Right lung (tissue), 5 donors: Measurements from ENCODE around the gene MID1. TPM values are rescaled to one million over a fixed set of nuclear protein-coding genes. Genes with fewer than 3 reads are reported as not detected.

Source experiments
- DNase-seq, 2 donors: peaks; one replicate each; pipeline ENCODE4 v3.0.0-alpha.2; 2013
- polyA plus RNA-seq, 5 donors: library from polyadenylated mRNA; unstranded; fragments of 120-200 nt; gene quantifications; one replicate each; pipeline versions ENCODE4 v1.2.1 to v1.2.3, GENCODE V29; 2013; ENCODE audit warnings: inconsistent platforms in 1 of 5, low replicate concordance in 1 of 5; ENCODE audit not compliant: insufficient read length in 5 of 5, insufficient read depth in 1 of 5

The MID1 gene
- polyA plus RNA-seq, 5 donors = 15.6 to 31.5 (median 24.5) TPM

GRCh38 chrX:10579112-10580011 lies 41.0 kb downstream of the MID1 start:
- no peak for DNase-seq

GRCh38 chrX:10578527-10578926 lies 41.9 kb downstream of the MID1 start:
- no peak for DNase-seq

- DNase-seq = peak in 1 of 2 donors; percentile 60
These were observed 42.5 kb downstream of the MID1 start for GRCh38 chrX:10577853-10578252.

- DNase-seq = no peak
These were observed 43.5 kb downstream of the MID1 start for GRCh38 chrX:10576777-10577447.

GRCh38 chrX:10576186-10576585 lies 44.2 kb downstream of the MID1 start:
- DNase-seq = no peak

GRCh38 chrX:10574663-10575062 lies 45.7 kb downstream of the MID1 start:
- DNase-seq = no peak

GRCh38 chrX:10571260-10571659 lies 49.1 kb downstream of the MID1 start:
- no peak for DNase-seq

- no peak for DNase-seq
These were observed 49.8 kb downstream of the MID1 start for GRCh38 chrX:10570601-10571000.

GRCh38 chrX:10569946-10570345 lies 50.4 kb downstream of the MID1 start:
- no peak for DNase-seq

GRCh38 chrX:10568428-10568827 lies 52.0 kb downstream of the MID1 start:
- no peak for DNase-seq

GRCh38 chrX:10567136-10567535 lies 53.2 kb downstream of the MID1 start:
- no peak for DNase-seq

- no peak for DNase-seq
These were observed 53.7 kb downstream of the MID1 start for GRCh38 chrX:10566716-10567097.

GRCh38 chrX:10564484-10564883 lies 55.9 kb downstream of the MID1 start:
- DNase-seq = no peak

- DNase-seq = no peak
These were observed 63.2 kb downstream of the MID1 start for GRCh38 chrX:10557166-10557565.

- no peak for DNase-seq
These were observed 64.0 kb downstream of the MID1 start for GRCh38 chrX:10556405-10556804.

GRCh38 chrX:10555846-10556245 lies 64.5 kb downstream of the MID1 start:
- DNase-seq = no peak

GRCh38 chrX:10554612-10555270 lies 65.6 kb downstream of the MID1 start:
- DNase-seq = no peak

- no peak for DNase-seq
These were observed 71.1 kb downstream of the MID1 start for GRCh38 chrX:10549280-10549679.

- no peak for DNase-seq
These were observed 71.7 kb downstream of the MID1 start for GRCh38 chrX:10548688-10549087.

- DNase-seq = no peak
These were observed 74.5 kb downstream of the MID1 start for GRCh38 chrX:10545882-10546281.

GRCh38 chrX:10542586-10542985 lies 77.8 kb downstream of the MID1 start:
- DNase-seq = no peak

- DNase-seq = no peak
These were observed 81.6 kb downstream of the MID1 start for GRCh38 chrX:10538831-10539230.

GRCh38 chrX:10537308-10537707 lies 83.1 kb downstream of the MID1 start:
- no peak for DNase-seq
